HG03457 (cell line): ENCODE measurements around the gene STK24.

Experiments used
- ATAC-seq: cut with Tn5 transposase; IDR thresholded peaks from one replicate; pipeline ENCODE4 v1.9.1; 2021; ENCODE audit warnings: moderate number of reproducible peaks; ENCODE audit not compliant: unreplicated experiment

Gene STK24

GRCh38 chr13:98439896-98440295 lies 137.0 kb downstream of the STK24 start:
- no peak for ATAC-seq

- no peak for ATAC-seq
These were observed 137.6 kb downstream of the STK24 start for GRCh38 chr13:98439126-98439828.

DNA sequence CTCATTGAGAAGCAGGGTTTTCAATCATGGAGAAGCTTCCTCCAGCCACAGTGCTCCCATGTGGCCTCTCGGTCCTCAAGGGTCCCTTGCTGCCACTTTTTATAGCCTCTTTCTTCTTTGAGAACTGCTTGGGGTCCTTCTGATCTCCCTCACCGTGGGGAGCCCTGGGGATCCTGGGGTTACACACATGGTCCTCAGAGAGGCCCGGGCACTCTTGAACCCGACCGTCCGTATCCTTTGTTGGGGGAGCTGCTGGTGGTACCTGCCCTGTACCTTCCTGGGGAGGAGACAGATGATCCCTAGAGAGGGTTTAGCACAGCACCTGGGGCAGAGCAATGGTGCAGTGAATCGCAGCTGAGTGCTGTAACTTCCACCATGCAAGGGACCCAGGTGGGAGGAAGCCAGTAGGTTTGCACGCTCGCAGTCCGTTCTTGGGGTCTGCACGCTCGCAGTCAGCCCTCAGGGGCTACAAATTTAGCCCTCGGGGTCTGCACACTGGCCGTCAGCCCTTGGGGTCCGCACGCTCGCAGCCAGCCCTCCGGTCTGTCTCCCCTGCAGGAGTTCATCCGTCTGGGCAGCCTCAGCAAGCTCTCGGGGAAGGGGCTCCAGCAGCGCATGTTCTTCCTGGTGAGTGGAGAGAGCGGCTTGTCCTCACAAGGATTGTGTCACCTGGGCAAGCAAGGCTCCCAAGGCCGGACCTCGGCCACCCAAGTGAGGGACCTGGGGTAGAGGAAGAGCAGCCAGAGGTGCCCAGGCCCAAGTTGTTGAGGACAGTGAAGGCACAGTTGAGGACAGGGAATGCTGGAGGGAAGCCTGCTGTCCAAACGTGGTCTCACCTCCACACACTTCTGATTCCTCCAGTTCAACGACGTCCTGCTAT lies 138.4 kb downstream of the STK24 start:
- ATAC-seq: no peak

GRCh38 chr13:98436233-98436910 lies 140.5 kb downstream of the STK24 start:
- no peak for ATAC-seq

DNA sequence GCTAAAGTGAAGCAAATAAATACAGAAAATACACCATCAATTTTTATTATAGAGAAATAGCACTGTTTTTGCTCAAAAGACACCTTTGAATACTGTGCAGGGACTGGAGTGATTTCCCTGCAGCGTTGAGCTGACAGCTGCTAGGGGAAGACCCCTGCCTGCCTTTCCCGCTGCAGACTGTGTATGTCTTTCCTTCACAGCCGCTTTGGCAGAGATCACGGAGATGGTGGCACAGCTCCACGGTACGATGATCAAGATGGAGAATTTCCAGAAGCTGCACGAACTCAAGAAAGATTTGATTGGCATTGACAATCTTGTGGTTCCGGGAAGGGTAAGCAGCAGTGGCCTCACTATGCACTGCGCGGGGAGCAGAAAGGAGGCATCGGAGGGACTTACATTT lies 141.5 kb downstream of the STK24 start:
- no peak for ATAC-seq

GRCh38 chr13:98434060-98434459 lies 142.8 kb downstream of the STK24 start:
- no peak for ATAC-seq

DNA sequence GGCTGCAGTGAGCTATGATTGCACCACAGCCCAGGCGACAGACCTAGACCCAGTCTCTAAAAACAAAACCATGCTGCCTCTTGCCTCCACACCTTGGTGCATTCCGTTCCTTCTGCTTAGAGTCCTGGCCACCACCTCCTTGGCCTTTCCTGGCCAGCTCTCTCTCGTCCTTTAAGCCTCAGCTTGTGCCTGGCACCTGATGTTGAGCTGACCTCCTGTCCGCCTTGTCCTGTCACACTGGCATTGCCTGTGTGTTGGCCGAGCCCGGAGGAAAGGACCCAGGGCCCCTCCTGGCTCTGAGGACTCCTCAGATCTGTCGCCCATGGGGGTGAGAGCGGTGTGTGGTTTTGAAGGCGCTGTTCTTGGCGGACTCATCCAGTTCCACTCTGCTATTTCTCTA lies 143.3 kb downstream of the STK24 start:
- ATAC-seq: no peak

DNA sequence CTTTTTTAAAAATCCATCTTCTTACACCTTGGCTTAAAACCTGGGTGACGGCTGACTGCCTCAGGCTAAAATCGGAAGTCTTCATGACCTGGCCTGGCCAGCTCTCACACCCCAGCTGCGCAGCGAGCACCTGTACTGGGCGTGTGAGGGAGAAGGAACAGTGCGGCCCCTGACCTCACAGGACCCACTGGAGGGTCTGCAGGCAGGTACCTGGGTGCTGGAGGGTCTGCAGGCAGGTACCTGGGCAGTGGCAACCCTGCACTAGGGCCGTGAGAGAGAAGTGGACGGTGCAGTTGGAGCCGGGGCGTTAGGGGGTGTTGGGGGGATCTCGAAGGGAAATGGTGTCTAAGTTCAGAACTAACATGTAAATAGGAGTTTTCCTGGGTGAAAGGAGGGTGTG lies 144.3 kb downstream of the STK24 start:
- ATAC-seq: no peak

DNA sequence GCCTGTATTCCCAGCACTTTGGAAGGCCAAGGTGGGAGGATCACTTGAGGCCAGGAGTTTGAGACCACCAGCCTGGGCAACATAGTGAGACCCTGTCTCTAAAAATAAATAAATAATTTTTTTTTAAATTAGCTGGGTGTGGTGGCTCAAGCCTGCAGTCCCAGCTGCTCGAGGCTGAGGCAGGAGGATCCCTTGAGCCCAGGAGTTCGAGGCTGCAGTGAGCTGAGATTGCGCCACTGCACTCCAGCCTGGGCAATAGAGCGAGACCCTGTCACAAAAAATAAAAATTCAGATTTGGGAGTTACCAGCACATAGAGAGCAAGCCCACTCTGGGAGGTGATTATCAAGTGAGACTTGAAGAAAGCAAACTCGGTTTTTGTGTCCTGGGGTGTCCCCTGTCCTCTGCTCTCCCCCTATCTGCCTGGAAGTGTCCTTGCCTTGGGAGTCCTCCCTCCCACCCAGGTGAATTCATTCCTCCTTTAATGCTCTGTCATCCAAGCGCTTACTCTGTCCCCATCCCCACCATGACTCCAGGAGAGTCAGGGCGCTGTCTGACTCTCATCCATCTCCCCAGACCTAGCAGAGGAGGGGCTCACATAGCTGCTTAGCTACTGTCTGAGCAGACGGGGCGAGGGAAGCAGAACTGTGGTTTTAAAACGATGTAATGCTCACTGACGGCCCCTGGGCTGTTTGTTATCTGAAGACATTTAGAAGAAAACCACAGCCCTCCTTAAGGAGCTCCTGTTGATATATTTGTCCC lies 146.8 kb downstream of the STK24 start:
- no peak for ATAC-seq

DNA sequence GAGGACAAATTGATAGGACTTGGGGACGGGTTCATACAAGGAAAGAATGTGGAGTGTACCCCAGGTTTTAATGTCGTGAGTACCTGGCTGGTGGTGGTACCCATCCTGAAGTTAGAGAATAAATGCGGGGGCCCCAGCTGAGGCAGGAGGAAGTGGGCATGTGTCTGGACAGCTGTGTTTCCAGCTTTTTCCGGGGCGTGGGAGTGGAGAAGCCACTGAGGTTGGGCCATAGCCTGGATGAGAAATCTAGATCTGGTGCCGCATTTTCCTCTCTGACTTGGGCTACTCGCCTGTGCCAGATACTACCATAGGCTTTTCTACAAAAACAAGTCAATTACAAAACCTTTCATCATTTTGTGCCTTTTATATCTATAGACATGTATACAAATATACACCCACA lies 147.4 kb downstream of the STK24 start:
- ATAC-seq: no peak

- no peak for ATAC-seq
These were observed 147.8 kb downstream of the STK24 start for GRCh38 chr13:98429081-98429480.

DNA sequence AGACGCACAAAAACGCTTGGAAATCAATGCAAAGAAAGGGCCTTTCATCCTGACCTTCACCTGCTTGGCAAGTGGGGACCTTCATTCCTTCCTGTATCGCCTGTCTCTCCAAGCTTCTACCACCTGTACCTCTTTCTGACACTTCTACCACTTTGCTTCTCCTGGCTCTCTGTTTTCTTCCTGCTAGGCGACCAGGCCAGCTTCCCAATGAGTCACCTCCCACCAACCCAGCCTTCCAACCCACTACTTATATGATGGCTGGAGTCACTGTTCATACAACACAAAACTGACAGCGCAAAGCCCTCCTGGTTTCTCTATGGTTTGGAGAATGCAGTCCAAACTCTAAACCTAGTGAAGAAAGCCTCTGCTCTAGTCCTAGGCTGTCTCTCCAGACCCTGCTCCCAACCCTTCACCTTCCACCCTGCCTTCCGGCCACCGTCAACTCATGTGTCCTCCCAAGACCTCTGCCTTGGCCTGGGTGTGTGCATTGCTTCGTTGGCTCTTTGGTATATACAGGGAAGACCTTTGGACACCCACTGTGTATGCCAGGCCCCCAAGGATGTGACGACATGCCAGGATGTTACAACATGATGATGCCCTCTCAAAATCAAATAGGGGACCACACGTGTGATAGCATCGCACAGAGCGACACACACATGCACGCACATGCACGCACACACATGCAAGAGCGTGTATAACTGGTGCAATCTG lies 148.5 kb downstream of the STK24 start:
- ATAC-seq: no peak

- no peak for ATAC-seq
These were observed 149.4 kb downstream of the STK24 start for GRCh38 chr13:98427331-98427995.

GRCh38 chr13:98423417-98423816 lies 153.5 kb downstream of the STK24 start:
- ATAC-seq: no peak

- ATAC-seq: no peak
These were observed 154.9 kb downstream of the STK24 start for GRCh38 chr13:98422046-98422445.

GRCh38 chr13:98420554-98421175 lies 156.2 kb downstream of the STK24 start:
- ATAC-seq: no peak

DNA sequence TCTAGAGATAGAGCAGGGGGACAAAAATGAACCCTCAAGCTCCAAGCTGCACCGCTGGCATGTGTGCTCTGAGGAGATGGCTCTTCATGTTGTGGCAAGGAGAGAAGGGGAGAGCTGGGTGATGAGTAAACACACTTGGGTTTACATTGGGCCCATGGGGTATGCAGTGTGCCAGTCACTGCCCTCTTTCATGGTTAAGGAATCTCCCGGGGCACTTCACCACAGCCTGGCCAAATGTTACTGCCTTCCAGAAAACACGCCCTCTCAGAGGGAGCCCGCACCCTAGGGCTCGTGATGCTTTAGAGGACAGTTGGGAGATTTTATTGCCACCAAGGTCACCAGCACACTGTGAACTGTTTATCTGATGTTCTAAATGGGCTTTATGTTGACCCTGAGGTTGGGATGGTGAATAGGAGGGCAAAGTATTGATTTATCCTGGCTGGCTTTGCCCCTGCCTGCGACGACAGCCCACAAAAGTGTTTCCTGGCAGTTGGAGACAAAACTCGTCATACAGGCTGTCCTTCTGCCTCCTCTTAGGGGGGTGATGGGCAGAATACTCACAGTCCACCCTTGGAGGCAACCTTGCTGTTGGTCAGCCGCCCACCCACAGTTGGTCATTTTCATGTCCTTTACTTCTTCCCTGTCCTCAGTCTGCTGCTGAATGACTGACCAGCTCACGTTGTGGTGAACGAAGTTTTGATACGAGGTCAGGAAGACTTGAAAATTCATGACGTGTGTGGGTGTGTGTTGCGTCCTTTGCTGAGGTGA lies 156.9 kb downstream of the STK24 start:
- no peak for ATAC-seq

DNA sequence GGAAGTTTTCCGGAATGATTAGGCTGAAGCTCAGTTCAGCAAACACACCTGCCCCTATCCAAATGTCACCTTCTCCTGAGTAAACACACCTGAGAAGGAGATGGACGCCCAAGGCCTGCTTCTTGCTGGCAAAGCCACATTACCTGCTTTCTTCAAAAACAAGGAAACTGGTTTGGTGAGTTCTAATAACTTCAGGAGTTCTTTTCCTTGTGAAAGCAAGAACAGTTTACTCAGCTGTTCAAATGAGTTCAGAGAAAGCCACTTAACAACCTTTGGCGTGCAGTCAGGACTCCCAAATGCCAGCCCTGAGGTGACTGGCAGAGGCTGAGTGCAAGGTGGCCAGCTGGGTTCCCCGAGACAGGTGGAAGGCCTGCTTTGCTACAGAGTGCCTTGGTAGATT lies 160.5 kb downstream of the STK24 start:
- ATAC-seq: no peak
